Gastrocnemius medialis (tissue), 4 donors: ENCODE results near the gene ADH1B. TPM values are rescaled to one million over a fixed set of nuclear protein-coding genes. Genes with fewer than 3 reads are reported as not detected.
"Not testable (repeated sequence)": the region's sequence is repeated elsewhere in the genome, so short reads cannot be mapped to it uniquely, and the experiment has no call there.

Experiments used
- ATAC-seq, 2 donors: fragments of 150-250 bp; one replicate each; pipeline ENCODE4 v1.9.1; 2016
- DNase-seq, 2 donors: peaks; one replicate each; pipeline ENCODE4 v3.0.0-alpha.2; 2019
- H3K27ac ChIP-seq, 4 donors: fragments of 200-600 bp; sonication (generic); 1 replicate in 1 of 4; 2 replicates in 3 of 4; pipeline ENCODE4 v1.5.1; 2016 to 2018; ENCODE audit warnings: mild to moderate bottlenecking in 2 of 4, moderate library complexity in 1 of 4
- H3K27me3 ChIP-seq, 3 donors: fragments of 200-600 bp; sonication (generic) in 2 of 3; 1 replicate in 1 of 3; 2 replicates in 2 of 3; pipeline versions ENCODE4 v1.5.1 to v1.6.0; 2016 to 2019; ENCODE audit warnings: mild to moderate bottlenecking in 1 of 3, moderate library complexity in 1 of 3
- H3K36me3 ChIP-seq, 2 donors: fragments of 200-600 bp; sonication (generic) in 1 of 2; one replicate each; pipeline ENCODE4 v1.5.1; 2017 to 2018
- H3K4me1 ChIP-seq, 2 donors: fragments of 200-600 bp; sonication (generic) in 1 of 2; one replicate each; pipeline ENCODE4 v1.5.1; 2016 to 2017; ENCODE audit warnings: mild to moderate bottlenecking in 2 of 2
- H3K4me3 ChIP-seq, 4 donors: fragments of 200-600 bp; sonication (generic) in 3 of 4; 1 replicate in 1 of 4; 2 replicates in 3 of 4; pipeline ENCODE4 v1.5.1; 2016 to 2019; ENCODE audit warnings: mild to moderate bottlenecking in 2 of 4
- H3K9me3 ChIP-seq, 3 donors: fragments of 200-600 bp; sonication (generic) in 2 of 3; 1 replicate in 1 of 3; 2 replicates in 2 of 3; pipeline ENCODE4 v1.5.1; 2016 to 2019
- POLR2A ChIP-seq, 2 donors: fragments of 450-650 bp; IDR thresholded peaks; one replicate each; pipeline ENCODE4 v1.6.1; 2017; ENCODE audit warnings: antibody characterized with exemption in 2 of 2, mild to moderate bottlenecking in 2 of 2, moderate library complexity in 2 of 2
- in situ Hi-C, 4 donors: fragments of 200-750 bp; cut with MboI; loops; one replicate each; pipeline versions ENCODE4 v1.15.0 to v1.8.0; 2017; ENCODE audit warnings: low sequenced_read_pairs in 4 of 4
- intact Hi-C: fragments of 100-400 bp; cut with DNase I; formaldehyde crosslinking; loops from one replicate; pipeline ENCODE4 v1.15.1; 2023; ENCODE audit warnings: low total_unique reads
- total RNA-seq, 4 donors: library from RNA; depleted of rRNA; stranded (reverse); fragments of >200 nt; gene quantifications; one replicate each; pipeline versions ENCODE4 v1.1.0 to v1.2.3, GENCODE V29; 2016
- TF ChIP-seq, protein P1 (sequence below), 5 experiments: fragments of 450-650 bp in 3 of 5; fragments of 200-600 bp in 2 of 5; sonication (generic) in 2 of 5; IDR thresholded peaks in 4 of 5; conservative IDR thresholded peaks in 1 of 5; 1 replicate in 4 of 5; 2 replicates in 1 of 5; pipeline ENCODE4 v1.5.1; 2016 to 2019; ENCODE audit warnings: antibody characterized with exemption in 5 of 5, mild to moderate bottlenecking in 3 of 5, moderate library complexity in 3 of 5

ADH1B gene
- total RNA-seq, 4 donors from 2014 or later = 67.9 to 167 (median 119) TPM

DNA sequence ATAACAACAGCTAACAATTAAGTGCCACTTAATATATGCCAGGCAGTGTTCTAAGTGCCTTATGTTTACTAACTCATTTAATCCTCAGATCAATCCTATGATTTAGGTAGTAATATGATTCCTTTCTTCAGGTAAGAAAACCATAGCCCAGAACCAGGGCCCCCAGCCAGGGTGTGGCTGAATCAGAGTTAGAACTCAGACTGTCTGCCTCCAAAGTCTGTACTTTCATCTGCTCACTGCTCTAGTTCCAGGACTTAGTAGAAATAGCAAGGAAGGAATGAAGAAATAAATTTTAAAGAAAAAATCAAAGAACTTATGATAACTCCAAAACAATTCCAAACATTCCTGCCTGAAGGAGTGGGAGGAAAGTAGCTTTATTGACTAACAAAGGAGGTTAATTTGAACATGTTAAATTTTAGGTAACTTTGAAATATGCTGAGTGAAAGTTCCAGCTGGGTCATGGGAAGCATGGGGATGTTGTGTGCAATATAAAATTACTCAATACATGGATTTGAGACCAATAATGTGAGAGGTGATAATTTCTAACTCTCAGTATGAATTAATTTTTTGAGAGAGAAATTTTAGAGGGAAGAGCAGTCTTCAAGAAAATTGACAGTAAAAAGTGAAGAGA, 40.2 kb upstream of the ADH1B start:
- no peak overlapping the region for H3K4me3 ChIP-seq
- no peaks in the 10 kb centered on the region for H3K27me3 ChIP-seq
- peak overlapping the region; percentile 18 to 62 (median 54) for H3K27ac ChIP-seq
- intact Hi-C loops = no loop called here
- peaks cover 0 to 8% of the 10 kb centered on the region in 2 donors for H3K4me1 ChIP-seq
- DNase-seq (no peak), ATAC-seq (peak; percentile 45 to 48)
- in situ Hi-C loops = no loop called here
- TF ChIP-seq POLR2A (IDR thresholded peaks at IDR 0.05) = no peak
- H3K9me3 ChIP-seq = no peaks in the 10 kb centered on the region
- no peaks in the 10 kb centered on the region for H3K36me3 ChIP-seq

DNA sequence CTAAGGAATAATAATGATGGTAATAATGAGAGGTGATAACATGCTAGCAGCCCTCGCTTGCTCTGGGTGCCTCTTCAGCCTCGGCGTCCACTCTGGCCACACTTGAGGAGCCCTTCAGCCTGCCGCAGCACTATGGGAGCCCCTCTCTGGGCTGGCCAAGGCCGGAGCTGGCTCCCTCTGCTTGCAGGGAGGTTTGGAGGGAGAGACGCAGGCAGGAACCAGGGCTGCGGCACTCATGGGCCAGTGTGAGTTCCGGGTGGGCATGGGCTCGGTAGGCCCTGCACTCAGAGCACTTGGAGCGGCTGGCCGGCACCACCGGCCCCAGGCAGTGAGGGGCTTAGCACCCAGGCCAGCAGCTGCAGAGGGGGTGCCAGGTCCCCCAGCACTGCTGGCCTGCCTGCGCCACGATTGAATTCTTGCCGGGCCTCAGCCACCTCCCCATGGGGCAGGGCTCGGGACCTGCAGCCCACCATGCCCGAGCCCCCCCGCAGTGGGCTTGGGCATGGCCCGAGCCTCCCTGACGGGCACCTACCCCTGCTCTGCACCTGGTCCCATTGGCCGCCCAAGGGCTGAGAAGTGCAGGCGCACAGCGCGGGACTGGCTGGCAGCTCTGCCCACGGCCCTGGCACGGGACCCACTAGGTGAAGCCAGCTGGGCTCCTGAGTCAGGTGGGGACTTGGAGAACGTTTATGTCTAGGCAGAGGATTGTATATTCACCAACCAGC, 38.4 kb upstream of the ADH1B start:
- in situ Hi-C loops = no loop called here
- no peak for ATAC-seq

DNA sequence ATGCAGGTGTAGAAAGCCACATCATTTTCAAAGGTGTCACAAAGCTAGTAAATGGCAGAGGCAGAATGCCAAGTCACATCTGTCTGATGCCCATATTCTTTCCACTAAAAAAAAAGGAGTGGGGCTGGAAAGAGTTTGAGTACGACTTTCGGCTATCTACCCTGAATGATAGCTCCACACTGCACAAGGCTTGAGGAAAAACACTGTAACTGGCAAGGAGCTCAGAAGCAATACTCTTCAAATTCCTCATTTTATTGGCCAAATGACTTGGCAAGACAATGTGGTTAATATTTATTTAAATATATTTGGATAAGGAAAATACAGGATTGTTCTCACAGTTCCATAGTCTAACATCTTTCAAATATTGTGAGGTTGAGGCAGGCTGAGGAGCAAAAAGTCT, 36.7 kb upstream of the ADH1B start:
- Histone ChIP-seq H3K27me3 (no peaks in the 10 kb centered on the region), H3K9me3 (no peaks in the 10 kb centered on the region), H3K4me3 (no peak overlapping the region), H3K36me3 (no peaks in the 10 kb centered on the region), H3K27ac (no peak overlapping the region), H3K4me1 (peaks cover 0 to 8% of the 10 kb centered on the region in 2 donors)
- no peak for DNase-seq
- in situ Hi-C loops = no loop called here
- ATAC-seq = no peak
- intact Hi-C loops = no loop called here
- TF ChIP-seq, protein P1, sequence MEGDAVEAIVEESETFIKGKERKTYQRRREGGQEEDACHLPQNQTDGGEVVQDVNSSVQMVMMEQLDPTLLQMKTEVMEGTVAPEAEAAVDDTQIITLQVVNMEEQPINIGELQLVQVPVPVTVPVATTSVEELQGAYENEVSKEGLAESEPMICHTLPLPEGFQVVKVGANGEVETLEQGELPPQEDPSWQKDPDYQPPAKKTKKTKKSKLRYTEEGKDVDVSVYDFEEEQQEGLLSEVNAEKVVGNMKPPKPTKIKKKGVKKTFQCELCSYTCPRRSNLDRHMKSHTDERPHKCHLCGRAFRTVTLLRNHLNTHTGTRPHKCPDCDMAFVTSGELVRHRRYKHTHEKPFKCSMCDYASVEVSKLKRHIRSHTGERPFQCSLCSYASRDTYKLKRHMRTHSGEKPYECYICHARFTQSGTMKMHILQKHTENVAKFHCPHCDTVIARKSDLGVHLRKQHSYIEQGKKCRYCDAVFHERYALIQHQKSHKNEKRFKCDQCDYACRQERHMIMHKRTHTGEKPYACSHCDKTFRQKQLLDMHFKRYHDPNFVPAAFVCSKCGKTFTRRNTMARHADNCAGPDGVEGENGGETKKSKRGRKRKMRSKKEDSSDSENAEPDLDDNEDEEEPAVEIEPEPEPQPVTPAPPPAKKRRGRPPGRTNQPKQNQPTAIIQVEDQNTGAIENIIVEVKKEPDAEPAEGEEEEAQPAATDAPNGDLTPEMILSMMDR (IDR thresholded peaks at IDR 0.05 in 4 of 5, conservative IDR thresholded peaks at IDR 0.05 in 1 of 5) = no peak
- no peak for TF ChIP-seq POLR2A (IDR thresholded peaks at IDR 0.05)

More for the DNA sequence above, 38.4 kb upstream of the ADH1B start:
- no peak for TF ChIP-seq POLR2A (IDR thresholded peaks at IDR 0.05)
- TF ChIP-seq, protein P1 (IDR thresholded peaks at IDR 0.05 in 4 of 5, conservative IDR thresholded peaks at IDR 0.05 in 1 of 5) = no peak
- Histone ChIP-seq H3K27ac (no peak overlapping the region), H3K9me3 (no peaks in the 10 kb centered on the region), H3K4me3 (no peak overlapping the region), H3K4me1 (peaks cover 0 to 8% of the 10 kb centered on the region in 2 donors), H3K27me3 (no peaks in the 10 kb centered on the region), H3K36me3 (no peaks in the 10 kb centered on the region)
- DNase-seq = no peak
- intact Hi-C loops = no loop called here

DNA sequence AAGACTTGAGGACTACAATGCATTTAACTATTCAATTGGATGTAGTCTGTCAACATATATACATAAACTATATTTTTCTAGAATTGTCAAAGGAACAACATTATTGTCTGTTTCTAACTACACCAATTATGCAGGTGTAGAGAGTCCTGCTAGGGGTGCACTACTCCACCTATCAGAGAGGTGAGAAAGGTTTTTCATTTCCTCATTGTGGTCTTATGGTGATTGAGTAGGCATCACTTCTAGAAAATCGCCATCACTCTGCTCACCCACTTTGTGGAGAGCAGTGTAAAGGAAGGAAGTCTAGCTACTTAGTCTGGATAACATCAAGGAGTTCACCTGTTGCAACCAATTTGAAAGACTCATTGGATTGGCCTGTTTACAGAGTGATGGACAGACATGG, 35.8 kb upstream of the ADH1B start:
- Histone ChIP-seq H3K4me1 (peaks cover 0 to under 1% of the 10 kb centered on the region in 2 donors), H3K27ac (no peak overlapping the region), H3K27me3 (no peaks in the 10 kb centered on the region), H3K4me3 (no peak overlapping the region), H3K9me3 (no peaks in the 10 kb centered on the region), H3K36me3 (no peaks in the 10 kb centered on the region)
- intact Hi-C loops = no loop called here
- TF ChIP-seq, protein P1 (IDR thresholded peaks at IDR 0.05 in 4 of 5, conservative IDR thresholded peaks at IDR 0.05 in 1 of 5) = no peak
- TF ChIP-seq POLR2A (IDR thresholded peaks at IDR 0.05) = no peak
- DNase-seq (no peak), ATAC-seq (no peak)
- in situ Hi-C loops = no loop called here

DNA sequence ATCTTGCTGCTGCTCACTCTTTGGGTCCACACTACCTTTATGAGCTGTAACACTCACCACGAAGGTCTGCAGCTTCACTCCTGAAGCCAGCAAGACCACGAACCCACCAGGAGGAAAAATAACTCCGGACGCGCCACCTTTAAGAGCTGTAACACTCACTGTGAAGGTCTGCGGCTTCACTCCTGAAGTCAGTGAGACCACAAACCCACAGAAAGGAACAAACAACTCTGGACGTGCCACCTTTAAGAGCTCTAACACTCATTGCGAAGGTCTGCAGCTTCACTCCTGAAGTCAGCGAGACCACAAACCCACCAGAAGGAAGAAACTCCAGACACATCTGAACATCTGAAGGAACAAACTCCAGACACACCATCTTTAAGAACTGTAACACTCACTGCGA, 34.9 kb upstream of the ADH1B start:
- H3K27ac ChIP-seq, in situ Hi-C loops, H3K4me3 ChIP-seq, ATAC-seq, H3K4me1 ChIP-seq, H3K9me3 ChIP-seq, intact Hi-C loops, H3K36me3 ChIP-seq, DNase-seq, H3K27me3 ChIP-seq: not testable (repeated sequence)
